ENCODE results near the gene CUL4B. TPM values are rescaled to one million over a fixed set of nuclear protein-coding genes. Genes with fewer than 3 reads are reported as not detected.
A peak's percentile ranks its signal among the peaks of the same experiment; 100 is the strongest.
"Not testable (repeated sequence)": the region's sequence is repeated elsewhere in the genome, so short reads cannot be mapped to it uniquely, and the experiment has no call there.

The CUL4B gene
- 27.0 and 29.0 TPM in 2 replicates for polyA plus RNA-seq (2014; cell fraction: cytosol; rRNA removed)
- 30.6 and 48.7 TPM in 2 replicates for polyA plus RNA-seq (2014; cell fraction: nucleus; rRNA removed)

- peak; percentile 94 for DNase-seq (ENCODE audit: low spot score)
Measured at GRCh38 chrX:120560842-120561633, at the start of gene CUL4B. Gene CUL4B, minus strand, starts transcription at chrX:120560962. Its CDS starts 324 bp downstream, at chrX:120560638.

DNA sequence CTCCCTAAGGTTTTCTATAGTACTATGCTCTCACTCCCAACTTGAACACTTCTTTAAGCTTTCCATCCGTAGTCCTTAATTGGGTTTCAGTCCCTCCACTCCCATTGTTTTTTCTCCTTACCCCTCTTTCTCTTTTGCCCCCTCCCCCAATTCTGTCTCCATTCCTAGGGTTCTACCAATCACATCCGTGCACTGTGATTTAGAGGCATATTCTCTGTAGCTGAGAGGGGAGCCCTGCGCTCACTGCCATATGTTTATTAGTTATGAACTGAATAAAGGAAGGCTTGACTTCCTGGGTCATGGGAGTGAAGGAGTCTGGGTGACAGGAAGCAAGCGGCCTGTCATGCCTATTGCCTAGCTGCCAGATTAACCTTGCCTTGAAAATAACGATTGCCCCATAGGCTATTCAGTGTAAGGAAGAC is 43.6 kb upstream of the CUL4B start:
- DNase-seq (ENCODE audit: low spot score), result peak; percentile 24

GRCh38 chrX:120603707-120604360 is 43.1 kb upstream of the CUL4B start, which contains the start of gene MCTS1:
Gene MCTS1, plus strand, starts transcription at chrX:120604101. Its CDS starts 136 bp downstream, at chrX:120604237.
- DNase-seq (ENCODE audit: low spot score), result peak; percentile 95

DNA sequence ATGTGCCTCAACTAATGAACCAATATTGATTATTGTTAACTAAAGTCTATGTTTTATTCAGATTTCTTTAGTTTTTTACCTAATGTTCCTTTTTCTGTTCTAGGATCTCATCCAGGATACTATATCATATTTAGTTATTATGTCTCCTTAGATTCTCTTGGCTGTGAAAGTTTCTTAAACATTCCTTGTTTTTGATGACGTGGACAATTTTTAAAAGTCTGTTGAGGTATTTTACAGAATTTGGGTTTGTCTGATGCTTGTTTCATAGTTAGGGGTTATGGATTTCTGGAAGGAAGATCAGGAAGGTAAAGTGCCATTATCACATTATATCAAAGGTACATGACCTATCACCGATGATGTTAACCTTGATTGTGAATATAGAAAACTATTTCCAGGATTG is 24.9 kb upstream of the CUL4B start:
- no peak for DNase-seq (ENCODE audit: low spot score)

- DNase-seq (ENCODE audit: low spot score), result no peak
Measured at GRCh38 chrX:120575379-120576114, 14.8 kb upstream of the CUL4B start.

- DNase-seq (ENCODE audit: low spot score), result not testable (repeated sequence)
Measured at GRCh38 chrX:120573806-120574205, 13.0 kb upstream of the CUL4B start.

GRCh38 chrX:120570011-120570600 is 9.3 kb upstream of the CUL4B start:
- DNase-seq (ENCODE audit: low spot score), result no peak

GRCh38 chrX:120568609-120569008 is 7.8 kb upstream of the CUL4B start:
- DNase-seq (ENCODE audit: low spot score), result no peak

GRCh38 chrX:120568035-120568434 is 7.3 kb upstream of the CUL4B start:
- no peak for DNase-seq (ENCODE audit: low spot score)

GRCh38 chrX:120566817-120567216 is 6.1 kb upstream of the CUL4B start:
- no peak for DNase-seq (ENCODE audit: low spot score)

- no peak for DNase-seq (ENCODE audit: low spot score)
Measured at GRCh38 chrX:120564925-120565324, 4.2 kb upstream of the CUL4B start.

DNA sequence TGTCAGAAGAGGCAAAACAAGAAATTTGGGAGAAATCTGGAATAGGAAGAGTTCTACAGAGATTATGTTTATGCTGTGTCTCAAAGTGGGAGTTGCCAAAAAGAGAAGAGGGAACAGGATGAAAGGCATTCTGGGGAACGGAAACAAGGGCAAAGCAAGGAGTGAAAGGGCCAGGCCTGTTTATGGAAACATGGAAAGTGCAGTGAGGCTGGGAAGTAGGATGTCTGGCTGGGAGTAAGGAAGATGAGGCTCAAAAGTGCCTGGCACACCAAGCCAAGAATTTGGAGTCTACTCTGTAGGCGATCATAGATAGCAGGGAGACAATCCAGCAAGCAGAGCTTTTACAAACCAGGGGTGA is 1.8 kb upstream of the CUL4B start:
- DNase-seq (ENCODE audit: low spot score), result no peak

- no peak for DNase-seq (ENCODE audit: low spot score)
Measured at GRCh38 chrX:120561634-120562568, 1.1 kb upstream of the CUL4B start.

GRCh38 chrX:120560405-120560841 is 339 bp downstream of the CUL4B start:
- no peak for DNase-seq (ENCODE audit: low spot score)

DNA sequence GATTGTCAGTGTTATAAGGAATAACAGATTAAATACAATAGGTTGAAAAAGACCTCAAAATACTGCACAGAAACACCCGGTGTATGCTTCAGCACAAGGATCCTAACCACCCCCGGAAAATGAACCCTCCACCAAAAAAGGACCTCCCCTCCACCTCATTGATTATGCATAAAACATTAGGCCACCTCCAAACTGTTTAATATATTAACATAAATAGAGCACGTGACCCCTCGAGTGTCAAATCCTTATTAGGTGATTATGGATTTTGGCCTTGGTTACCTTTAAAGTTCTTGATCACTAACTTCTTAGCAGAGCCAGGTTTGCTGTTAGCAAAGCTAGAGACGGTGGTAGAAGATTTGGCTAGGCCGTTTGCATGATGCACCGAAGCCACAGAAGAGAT is 958 bp downstream of the CUL4B start:
- DNase-seq (ENCODE audit: low spot score), result no peak

GRCh38 chrX:120556251-120556650 is 4.5 kb downstream of the CUL4B start:
- DNase-seq (ENCODE audit: low spot score), result no peak

GRCh38 chrX:120549483-120550452 is 11.0 kb downstream of the CUL4B start:
- no peak for DNase-seq (ENCODE audit: low spot score)

- no peak for DNase-seq (ENCODE audit: low spot score)
Measured at GRCh38 chrX:120536061-120536460, 24.7 kb downstream of the CUL4B start.
